HG02678 (cell line): ENCODE data around the gene POLR2F.

Experiments
- ATAC-seq: cut with Tn5 transposase; IDR thresholded peaks from one replicate; pipeline ENCODE4 v1.9.1; 2021; ENCODE audit warnings: mild to moderate bottlenecking, moderate library complexity; ENCODE audit not compliant: unreplicated experiment

POLR2F gene

DNA sequence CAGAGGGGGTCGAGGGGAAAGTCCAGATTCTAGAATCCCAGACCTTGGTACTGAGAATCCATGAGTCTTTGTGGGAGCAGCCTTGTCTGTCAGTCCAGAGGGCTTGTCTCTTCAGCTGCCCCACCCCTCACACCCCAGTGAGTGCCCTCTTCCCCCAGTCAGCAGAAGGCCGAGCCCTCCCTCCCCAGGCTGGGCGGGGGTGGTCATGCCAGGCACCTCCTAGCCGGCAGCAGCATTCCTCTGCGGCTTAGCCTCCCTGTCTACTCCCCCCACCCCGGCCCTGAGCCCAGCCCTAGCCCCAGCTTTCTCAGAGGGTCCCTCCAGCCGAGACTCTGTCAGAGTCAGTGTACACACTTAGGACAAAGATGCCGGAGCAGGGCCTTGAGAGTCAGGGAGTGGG is 26.3 kb downstream of the POLR2F start:
- no peak for ATAC-seq

DNA sequence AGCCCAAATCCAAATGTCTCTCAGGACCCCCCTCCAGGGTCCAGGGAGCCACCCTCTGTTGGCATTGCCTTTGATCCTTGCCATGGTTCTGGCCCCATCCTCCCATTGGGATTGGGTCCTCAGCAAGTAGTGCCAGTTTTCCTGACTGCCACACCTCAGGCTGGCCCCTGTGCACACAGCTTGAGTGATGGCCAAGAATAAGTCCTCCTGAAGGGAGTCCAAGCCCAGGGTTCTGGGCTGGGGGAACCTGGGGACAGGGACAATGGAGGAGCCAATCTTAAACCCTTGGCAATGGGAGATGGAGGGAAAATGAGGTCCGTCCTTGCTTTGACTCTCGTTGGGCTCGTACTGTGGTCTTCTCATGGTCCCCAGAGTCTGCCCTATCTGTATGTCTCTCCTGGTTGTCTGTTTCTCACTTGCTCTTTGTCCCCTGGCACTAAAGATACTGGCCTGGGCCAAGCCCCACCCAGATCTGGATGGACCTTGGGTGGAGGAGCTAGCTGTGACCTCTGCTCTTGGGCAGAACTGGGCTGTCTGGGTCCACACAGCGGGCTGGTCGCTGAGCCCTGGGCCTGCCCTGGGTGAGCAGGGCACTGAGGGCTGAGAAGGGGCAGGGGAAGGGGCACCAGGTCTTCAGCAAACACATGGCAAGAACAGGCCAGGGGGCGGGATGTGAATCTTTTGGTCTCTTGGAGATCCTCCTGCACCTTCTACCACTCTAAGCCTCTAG is 27.9 kb downstream of the POLR2F start:
- no peak for ATAC-seq

DNA sequence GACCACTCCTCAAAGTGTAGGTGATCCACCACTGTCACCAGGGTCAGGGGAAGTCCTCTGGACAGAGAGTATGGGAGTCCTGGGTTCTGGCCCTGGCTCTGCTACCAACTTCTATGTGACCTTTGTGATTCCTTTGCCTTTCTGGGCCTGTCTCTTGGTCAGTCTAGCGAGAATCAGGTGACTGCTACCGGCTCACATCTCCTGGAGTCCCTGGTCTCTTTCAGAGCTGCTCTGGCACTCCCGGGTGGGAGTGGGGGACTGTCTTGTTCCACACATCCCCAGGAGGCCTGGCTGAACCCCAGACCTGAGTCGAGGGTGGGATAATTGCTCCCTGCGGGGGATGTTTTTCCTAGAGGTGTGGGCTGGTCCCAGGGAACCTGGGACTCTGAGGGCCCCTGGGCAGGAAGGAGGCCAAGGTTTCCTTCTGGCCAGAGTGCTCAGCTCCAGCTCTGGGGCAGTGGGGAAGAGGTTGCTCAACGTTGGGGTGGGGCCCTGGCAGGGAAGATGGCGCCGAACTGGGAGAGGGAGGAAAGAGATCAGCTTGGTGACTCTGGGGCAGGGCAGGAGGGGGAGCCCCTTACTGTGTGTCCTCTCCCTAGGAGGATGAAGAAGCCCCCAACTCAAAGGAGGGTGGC is 28.8 kb downstream of the POLR2F start:
- no peak for ATAC-seq

DNA sequence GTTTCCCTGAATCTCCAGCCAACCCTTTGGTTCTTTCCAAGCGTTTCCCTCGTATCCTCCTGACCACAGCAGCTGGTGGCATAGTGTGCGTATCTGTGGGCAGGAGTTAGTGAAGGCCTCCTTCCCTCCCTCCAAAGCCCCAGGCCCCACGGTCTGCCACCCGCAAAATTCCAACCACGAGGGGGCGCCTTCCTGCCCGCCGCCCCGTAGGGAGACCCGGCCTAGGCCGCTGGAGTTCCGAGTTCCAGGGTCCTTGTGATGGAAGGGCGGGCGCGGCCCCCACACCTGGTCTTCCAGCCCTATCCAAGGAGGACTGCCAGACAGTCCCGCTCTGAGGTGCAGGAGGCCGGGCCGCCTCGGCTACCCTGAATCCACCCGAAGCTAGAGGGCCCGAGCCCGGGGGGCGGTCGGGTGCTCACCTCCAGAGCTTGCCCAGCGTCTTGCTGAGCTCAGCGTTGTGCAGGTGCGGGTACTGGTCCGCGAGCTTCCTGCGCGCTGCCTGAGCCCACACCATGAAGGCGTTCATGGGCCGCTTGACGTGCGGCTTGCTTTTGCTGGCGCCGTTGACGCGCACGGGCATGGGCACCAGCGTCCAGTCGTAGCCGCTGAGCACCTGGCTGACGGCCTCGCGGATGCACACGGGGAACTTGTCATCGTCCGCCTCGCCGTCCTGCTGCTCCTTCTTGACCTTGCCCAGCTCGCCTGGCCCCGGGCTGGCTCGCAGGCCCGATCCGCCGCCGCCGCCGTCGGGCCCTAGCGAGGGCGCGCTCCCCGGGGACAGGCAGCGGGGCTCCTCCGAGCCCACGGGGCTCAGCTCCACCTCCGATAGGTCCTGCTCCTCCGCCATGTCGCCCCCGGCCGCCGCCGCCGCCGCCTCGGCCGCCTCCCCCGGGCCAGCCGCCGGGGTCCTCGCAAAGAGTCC is 29.7 kb downstream of the POLR2F start:
- no peak for ATAC-seq

DNA sequence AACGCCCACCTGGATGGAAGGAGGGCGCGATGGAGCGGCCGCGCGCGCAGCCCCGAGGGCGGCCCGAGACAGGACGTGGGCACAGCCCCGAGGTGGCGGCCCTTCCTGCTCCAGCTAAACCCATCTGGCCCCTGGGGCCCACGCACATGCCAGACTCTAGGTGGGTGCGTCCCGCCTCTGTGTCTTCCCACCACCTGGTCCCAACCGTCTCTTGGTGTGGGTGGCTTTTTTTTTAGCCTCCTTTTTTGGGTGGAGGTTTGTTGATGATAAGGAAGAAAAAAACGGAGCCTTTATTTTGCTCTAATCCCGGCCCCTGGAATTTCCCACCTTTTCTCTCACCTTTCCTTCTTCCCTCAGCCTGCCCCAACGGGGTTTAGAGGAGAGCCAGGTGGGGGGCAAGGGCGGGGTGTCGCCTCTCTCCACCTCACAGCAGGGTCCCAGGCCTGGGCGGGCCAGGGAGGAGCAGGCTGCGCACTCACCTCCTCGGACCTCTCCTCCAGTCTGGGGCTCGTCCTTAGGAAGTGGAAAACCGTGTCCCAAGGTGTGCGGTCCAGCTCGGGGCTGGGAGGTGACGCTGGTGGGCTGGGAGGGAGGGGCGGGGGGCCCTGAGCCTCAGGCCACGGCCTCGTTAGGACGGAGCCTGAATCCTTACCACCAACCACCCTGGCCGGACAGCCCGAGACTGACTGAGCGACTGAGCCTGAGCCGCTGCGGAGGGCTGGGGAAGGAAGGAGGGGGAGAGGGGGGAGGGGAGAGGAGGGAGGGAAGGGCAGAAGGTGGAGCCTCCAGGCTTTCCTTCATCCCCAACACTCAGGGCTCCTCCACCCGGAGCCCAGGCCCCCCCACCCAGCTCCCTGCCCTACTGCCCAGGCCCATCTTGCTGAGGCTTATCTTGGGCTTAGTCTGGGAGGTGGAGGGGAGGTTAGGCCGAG is 30.6 kb downstream of the POLR2F start, which contains the start of gene SOX10:
Gene SOX10, minus strand, starts transcription at position 696 of the 932 bp plus-strand sequence. CDS start 771 bp downstream, outside the sequence.
- no peak for ATAC-seq

DNA sequence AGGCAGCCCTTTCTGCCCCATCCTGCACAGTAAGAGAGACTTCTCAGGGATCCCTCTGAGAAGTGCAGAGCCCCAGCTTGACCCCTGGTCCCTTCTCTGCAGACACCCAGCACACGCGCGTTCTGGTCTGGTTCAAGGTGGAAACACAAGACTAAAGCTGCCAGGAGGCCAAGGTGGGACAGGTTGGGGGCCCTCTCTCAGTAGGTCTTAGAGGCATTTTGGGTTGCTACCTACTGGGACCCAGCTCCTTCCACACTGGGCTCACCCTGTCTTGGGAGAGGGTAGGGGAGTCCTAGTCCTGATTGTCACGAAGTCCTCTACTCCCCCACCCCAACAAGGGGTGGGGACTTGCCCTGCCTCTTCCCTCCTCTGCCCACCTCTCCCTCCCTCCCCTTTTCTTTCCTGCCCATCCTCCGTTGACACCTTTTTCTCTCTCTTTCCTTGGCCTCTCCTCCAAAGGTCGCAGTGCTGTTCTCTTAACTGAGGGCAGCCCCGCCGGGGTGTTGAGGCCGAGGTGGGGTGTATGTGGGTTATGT is 31.6 kb downstream of the POLR2F start:
- ATAC-seq: no peak

DNA sequence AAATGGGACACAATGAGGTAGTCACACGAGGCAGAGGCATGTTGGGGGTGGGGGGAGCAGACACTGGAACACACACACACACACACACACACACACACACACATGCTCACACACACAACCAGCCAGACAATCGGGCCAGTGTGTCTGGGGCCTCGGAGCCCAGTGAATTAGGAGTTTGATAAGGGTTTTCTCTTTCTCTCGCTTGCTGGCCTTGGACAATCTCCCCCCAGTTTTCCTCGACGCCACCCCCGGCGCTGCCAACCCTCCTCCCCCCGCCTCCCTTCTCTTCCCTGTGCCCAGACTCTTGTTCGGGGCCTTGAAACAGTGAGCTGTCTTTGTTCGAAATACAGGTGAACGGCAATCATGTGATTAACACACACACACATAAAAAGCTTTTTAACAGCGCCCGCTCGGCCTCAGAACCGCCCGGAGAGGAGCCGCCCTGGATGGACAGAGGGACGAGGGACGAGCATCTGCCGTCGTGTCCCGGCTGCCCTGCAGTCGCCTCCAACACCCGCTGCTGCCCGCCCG is 32.3 kb downstream of the POLR2F start:
- no peak for ATAC-seq

DNA sequence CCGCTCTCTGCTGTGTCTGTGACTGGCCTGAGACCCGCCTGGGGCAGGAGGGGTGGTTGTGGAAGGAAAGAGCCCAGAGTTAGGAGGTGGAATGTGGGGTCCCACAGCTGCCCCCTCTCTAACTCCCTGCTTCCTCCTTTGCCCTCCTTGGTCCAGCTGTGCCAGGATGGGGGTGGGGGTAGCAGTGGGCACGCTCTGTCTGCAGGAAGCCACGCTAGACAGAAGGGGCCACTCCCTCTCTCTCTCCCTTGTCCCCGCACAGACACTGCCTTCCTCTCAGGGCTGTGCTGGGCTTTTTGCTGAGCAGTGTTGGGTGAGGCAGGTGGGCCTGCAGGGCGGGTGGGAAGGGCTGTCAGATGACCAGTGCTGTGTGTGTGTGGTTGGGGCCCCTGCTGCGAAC is 32.9 kb downstream of the POLR2F start:
- ATAC-seq: no peak

DNA sequence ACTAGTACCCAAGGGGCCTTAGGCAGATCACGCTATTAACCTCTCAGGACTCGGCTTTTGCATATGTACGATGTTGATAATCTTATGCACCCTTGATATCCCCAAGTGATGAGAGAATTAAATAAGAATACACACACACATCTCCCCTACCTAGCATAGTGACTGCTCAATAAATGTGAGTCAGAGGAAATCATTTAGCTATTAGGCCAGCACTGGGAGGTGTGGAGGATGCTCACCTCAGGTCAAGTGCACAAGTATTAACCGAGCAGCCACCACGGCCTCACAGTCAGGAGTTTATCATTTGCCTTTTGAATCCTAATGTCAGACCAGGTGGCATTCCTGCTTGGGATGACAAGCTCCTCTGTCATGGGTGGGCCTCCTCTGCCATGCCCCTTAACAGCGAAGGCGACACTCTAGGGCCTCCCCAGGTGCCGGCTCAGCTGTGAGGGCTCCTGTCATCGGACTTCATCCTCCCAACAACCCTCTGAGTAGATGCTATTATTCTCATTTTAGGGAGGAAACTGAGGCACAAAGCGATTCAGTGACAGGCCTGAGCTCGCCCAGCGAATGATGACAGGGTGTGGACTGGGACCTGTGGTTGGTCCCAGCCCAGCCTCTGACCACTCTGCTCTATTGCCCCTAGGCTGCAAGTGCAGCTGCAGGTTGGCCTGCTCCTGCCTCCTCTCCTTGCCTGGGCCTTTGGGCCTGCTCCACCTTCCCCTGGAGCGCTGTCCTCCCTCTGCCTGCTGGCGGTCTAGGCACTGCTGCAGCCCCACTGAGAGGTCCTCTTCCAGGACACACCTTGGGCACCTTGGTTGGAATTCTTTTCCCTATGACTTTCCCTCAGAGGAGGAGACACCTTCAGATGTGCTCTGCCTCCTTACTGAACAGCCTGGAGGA is 35.9 kb downstream of the POLR2F start:
- no peak for ATAC-seq

DNA sequence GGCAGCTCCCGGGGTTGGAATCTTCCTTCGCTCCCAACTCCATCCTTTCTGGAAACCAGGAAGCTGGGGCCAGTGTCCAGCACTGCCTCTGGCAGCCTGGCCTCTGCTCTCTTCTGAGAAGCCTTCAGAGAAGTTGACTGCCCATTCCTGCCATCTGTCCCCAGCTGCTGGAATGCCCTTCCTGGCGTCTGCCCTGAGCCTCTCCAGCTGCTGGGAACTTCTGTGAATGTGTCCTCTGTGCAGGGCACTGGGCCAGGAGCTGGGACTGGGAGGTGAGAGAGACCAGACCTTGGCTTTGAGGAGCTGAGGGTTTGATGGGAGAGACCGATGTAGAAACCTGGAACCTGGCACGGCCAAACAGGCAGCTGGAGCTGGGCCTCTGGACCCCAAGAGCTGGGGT is 36.8 kb downstream of the POLR2F start:
- no peak for ATAC-seq

DNA sequence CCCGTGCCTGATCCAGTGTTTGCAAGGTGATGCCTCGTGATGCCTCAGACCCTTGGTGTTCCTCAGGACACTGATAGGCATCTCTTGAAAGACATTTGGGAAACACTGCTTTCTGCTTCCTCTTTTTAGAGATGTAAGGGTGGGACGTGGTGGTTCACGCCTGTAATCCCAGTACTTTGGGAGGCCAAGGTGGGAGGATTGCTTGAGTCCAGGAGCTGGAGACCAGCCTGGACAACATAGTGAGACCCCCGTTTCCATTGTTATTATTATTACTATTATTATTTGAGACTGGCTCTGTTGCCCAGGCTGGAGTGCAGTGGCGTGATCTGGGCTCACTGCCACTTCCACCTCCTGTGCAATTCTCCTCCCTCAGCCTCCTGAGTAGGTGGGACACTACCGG is 37.4 kb downstream of the POLR2F start:
- no peak for ATAC-seq

DNA sequence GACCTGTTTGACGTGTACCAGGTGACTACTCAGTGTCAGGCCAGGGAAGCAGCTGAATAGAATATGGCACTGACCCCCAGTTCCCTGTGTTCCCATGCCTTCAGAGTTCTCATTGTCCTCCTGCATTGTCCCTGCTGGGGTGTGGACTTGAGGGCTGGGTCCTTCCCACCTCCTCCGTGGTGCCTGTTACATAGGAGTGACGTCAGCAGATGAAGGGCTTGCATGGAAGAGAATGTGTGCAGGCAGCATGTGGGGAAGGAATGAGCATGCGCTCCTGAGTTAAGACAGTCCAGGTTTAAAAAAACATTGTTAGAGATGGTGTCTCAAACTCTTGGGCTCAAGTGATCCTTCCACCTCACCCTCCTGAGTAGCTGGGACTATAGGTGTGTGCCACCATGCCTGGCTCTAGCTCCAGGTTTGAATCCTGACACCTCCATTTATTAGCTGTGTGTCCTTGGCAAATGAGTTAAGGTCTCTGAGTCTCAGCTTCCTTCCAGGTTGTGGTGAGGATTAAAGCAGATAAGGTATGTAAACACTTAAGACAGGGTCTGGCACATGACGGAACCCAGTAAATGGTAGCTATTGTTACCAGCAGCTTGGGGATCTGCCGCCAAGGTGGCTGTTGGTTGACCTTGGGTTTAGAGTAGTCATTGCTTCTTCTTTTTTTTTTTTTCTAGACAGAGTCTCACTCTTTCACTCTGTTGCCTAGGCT is 38.4 kb downstream of the POLR2F start:
- no peak for ATAC-seq

DNA sequence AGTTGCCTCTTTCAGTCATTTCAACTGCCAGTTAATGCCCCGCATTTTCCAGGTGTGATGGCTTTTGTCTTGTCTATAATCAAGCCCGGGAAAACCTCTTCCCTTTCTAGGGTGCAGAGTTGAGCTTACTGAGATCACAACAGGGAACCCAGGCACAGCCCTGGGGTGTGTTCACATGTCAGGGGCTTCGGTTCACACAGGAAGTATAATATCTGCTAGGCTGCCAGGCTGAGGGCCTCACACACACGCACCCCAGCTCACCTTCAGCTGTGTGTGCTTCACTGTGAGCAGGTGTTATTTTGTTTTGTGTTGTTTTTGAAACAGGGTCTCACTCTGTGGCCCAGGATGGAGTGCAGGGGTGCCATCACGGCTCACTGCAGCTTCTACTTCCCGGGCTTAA is 40.5 kb downstream of the POLR2F start:
- no peak for ATAC-seq

DNA sequence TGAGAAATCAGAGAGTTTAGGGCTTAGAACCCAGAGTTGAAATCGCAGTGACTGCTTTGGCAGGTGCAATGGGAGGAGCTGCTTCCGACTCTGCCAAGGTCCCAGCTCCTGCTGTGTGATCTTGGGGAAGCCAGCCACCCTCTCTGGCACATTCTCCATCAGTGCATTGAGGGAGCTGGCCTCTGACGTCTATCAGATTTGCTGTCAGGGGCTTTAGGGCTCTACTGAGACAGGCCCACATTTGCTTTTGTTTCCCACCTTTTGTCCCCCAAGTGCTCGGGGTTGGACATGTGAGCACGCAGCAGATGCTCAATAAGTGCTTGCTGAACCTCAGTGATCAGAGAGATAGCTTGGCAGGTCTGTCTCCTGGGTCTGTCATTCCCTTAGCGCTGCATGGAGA is 41.5 kb downstream of the POLR2F start:
- ATAC-seq: no peak

DNA sequence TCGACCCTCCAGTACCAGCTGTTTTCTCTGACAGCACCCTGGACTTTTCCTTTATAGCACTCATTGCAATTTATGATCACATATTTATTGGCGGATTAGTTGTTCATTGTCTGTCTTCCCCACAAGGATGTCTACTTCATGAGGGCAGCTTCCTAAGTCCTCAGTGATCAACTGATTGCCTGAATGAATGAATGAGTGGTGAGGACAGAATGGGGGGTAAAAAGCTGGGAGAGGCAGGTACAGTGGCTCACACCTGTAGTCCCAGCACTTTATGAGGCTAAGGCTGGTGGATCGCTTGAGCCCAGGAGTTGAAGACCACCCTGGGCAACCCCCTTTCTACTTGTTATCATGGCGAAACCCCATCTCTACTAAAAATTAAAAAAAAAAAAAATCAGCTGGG is 42.0 kb downstream of the POLR2F start:
- ATAC-seq: no peak

DNA sequence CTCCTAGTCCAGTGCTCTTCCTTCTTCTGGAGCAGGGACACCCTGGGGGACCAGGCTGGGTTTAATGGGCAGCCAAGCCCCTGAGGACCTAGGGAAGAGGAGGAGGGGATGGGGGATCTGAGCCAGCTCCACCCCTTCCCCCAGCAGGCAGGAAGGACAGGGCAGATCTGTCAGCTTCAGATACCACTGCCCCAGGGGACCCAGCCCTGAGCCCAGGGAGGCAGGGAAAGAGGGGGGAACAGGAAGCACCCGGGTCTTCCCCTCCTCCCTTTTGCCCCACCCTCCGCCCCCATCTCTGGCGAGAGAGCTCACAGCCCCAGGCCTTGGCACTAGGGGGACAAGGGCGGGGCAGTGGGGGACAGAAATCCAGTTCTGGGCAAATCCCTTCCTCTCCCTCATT is 42.6 kb downstream of the POLR2F start:
- no peak for ATAC-seq

DNA sequence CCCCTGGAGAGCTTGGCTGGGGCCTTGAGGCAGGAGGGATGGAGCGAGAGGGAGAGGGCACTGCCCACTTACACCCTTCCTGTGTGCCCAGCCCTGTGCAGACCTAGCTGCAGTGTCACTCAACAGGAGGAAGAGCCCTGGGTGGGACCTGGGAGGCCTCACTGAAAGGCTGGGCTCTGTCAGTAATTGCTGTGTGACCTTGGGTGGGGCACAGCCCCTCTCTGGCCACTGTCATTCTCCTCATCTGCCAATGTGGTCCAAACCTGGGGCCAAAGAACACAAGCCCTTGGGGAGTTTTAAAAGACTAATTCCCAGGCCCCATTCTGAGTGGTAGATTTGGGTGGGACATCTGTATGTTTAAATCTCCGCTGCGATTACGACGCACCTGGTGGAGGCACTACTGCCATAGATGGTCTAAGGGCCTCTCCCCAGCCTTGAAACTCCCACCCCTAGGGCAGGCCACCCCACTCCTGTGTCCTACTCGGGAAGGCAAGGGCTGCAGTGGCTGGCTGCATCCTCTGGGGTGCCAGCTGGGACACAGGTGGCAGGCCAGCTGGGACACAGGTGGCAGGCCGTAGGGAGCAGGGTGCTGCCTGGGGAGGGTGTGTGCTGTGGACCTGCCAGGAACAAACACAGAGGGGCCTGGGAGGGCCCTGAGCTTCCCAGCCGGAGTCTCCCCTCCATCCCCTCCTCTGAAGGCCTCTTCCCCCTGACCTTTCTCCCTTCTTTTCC is 43.2 kb downstream of the POLR2F start:
- no peak for ATAC-seq

DNA sequence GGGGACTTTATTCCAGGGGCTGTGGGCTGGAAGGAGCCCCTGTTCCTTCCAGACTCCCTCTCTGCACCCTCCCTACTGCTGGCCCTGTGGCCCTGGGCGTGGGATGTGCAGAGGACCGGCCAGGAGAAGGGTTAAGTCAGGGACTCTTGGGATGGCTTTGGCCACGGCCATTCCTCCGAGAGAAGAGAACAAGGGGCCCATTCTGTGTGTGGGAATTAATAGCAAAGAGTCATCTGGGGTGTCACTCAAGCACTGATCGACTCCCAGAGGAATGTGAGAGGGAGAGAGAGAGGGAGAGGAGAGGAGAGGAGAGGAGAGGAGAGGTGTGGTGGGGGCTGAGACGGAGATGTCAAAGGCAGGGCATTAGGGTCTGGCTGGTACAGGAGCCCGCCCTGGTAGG is 45.0 kb downstream of the POLR2F start:
- no peak for ATAC-seq
